ENCODE results near the gene ISY1. TPM values are rescaled to one million over a fixed set of nuclear protein-coding genes. Genes with fewer than 3 reads are reported as not detected.

Gene ISY1
- polyA plus RNA-seq, 1 donor (not counting 4 experiments of a cell fraction or from before 2014, with no cell fraction given) = 25.5 TPM

GRCh38 chr3:129180461-129180860, 19.6 kb upstream of the ISY1 start:
- Histone ChIP-seq H3K36me3 (ENCODE audit: control insufficient read depth in 2 of 2, extremely low read depth in 1 of 2, insufficient read depth in 2 of 2, low read length in 2 of 2) (peaks cover 11 to 30% of the 10 kb centered on the region in 2 experiments), H3K9me3 (ENCODE audit: control insufficient read depth, low read depth, low read length) (no peaks in the 10 kb centered on the region), H3K9ac (ENCODE audit: control insufficient read depth, extremely low read depth, insufficient read depth, low read length) (peak overlapping the region; percentile 99), H3K4me1 (ENCODE audit: control insufficient read depth, extremely low read depth, insufficient read depth, low read length) (peaks cover 33% of the 10 kb centered on the region), H3K4me2 (ENCODE audit: control insufficient read depth, extremely low read depth, insufficient read depth, low read depth, low read length) (peak overlapping the region; percentile 60), H2AFZ (ENCODE audit: control insufficient read depth, low read length) (no peak overlapping the region), H4K20me1 (ENCODE audit: control insufficient read depth, extremely low read depth, insufficient read depth, low read length) (peaks cover 47% of the 10 kb centered on the region), H3K27me3 (ENCODE audit: control insufficient read depth, extremely low read depth, insufficient read depth, low read length) (no peaks in the 10 kb centered on the region), H3K79me2 (ENCODE audit: control insufficient read depth, insufficient read depth, low read length) (peaks cover 97% of the 10 kb centered on the region), H3K9me1 (ENCODE audit: control insufficient read depth, extremely low read depth, insufficient read depth, low read length) (peaks cover 4% of the 10 kb centered on the region), H3K27ac (ENCODE audit: control insufficient read depth, insufficient read depth, low read length) (peak overlapping the region; percentile 44), H3K4me3 (ENCODE audit: control insufficient read depth in 2 of 3, extremely low read depth in 1 of 3, insufficient read depth in 2 of 3, low read depth in 1 of 3, low read length in 3 of 3) (peak overlapping the region; percentile 85 to 100 (median 92))
- DNase-seq (ENCODE audit: low read depth, low spot score) = no peak
- dilution Hi-C loops (cut with MboI; ENCODE audit: extremely low pct_ligation_motif_present, low sequenced_read_pairs) = no loop called here
- FAIRE-seq = no peak
- no peak for TF ChIP-seq CTCF (optimal IDR thresholded peaks at IDR 0.05 in 1 of 3, IDR thresholded peaks at IDR 0.05 in 1 of 3, conservative IDR thresholded peaks at IDR 0.05 in 1 of 3; ENCODE audit: extremely low read depth in 1 of 3, insufficient read depth in 2 of 3, low read length in 3 of 3)
- no peak for TF ChIP-seq EZH2 (IDR thresholded peaks at IDR 0.05; ENCODE audit: low read length)

- Histone ChIP-seq H3K36me3 (ENCODE audit: control insufficient read depth in 2 of 2, extremely low read depth in 1 of 2, insufficient read depth in 2 of 2, low read length in 2 of 2) (peaks cover 20 to 40% of the 10 kb centered on the region in 2 experiments), H3K4me3 (ENCODE audit: control insufficient read depth in 2 of 3, extremely low read depth in 1 of 3, insufficient read depth in 2 of 3, low read depth in 1 of 3, low read length in 3 of 3) (no peak overlapping the region), H3K27ac (ENCODE audit: control insufficient read depth, insufficient read depth, low read length) (no peak overlapping the region), H3K4me2 (ENCODE audit: control insufficient read depth, extremely low read depth, insufficient read depth, low read depth, low read length) (no peak overlapping the region), H4K20me1 (ENCODE audit: control insufficient read depth, extremely low read depth, insufficient read depth, low read length) (peaks cover 68% of the 10 kb centered on the region), H3K4me1 (ENCODE audit: control insufficient read depth, extremely low read depth, insufficient read depth, low read length) (peaks cover 29% of the 10 kb centered on the region), H3K9ac (ENCODE audit: control insufficient read depth, extremely low read depth, insufficient read depth, low read length) (no peak overlapping the region), H3K27me3 (ENCODE audit: control insufficient read depth, extremely low read depth, insufficient read depth, low read length) (no peaks in the 10 kb centered on the region), H3K9me3 (ENCODE audit: control insufficient read depth, low read depth, low read length) (no peaks in the 10 kb centered on the region), H3K79me2 (ENCODE audit: control insufficient read depth, insufficient read depth, low read length) (peaks cover 99% of the 10 kb centered on the region), H2AFZ (ENCODE audit: control insufficient read depth, low read length) (no peak overlapping the region), H3K9me1 (ENCODE audit: control insufficient read depth, extremely low read depth, insufficient read depth, low read length) (peaks cover 4% of the 10 kb centered on the region)
- dilution Hi-C loops (cut with MboI; ENCODE audit: extremely low pct_ligation_motif_present, low sequenced_read_pairs) = no loop called here
- DNase-seq (ENCODE audit: low read depth, low spot score) (no peak), FAIRE-seq (no peak)
- no peak for TF ChIP-seq CTCF (optimal IDR thresholded peaks at IDR 0.05 in 1 of 3, IDR thresholded peaks at IDR 0.05 in 1 of 3, conservative IDR thresholded peaks at IDR 0.05 in 1 of 3; ENCODE audit: extremely low read depth in 1 of 3, insufficient read depth in 2 of 3, low read length in 3 of 3)
- TF ChIP-seq EZH2 (IDR thresholded peaks at IDR 0.05; ENCODE audit: low read length) = no peak
Measured at GRCh38 chr3:129176051-129176450, 15.2 kb upstream of the ISY1 start.

Data from keratinocyte (primary cell).